Measurements from ENCODE around the gene CTNNA3. TPM values are rescaled to one million over a fixed set of nuclear protein-coding genes. Genes with fewer than 3 reads are reported as not detected.

Gene CTNNA3
- total RNA-seq, 1 donor from 2014 or later = not detected

DNA sequence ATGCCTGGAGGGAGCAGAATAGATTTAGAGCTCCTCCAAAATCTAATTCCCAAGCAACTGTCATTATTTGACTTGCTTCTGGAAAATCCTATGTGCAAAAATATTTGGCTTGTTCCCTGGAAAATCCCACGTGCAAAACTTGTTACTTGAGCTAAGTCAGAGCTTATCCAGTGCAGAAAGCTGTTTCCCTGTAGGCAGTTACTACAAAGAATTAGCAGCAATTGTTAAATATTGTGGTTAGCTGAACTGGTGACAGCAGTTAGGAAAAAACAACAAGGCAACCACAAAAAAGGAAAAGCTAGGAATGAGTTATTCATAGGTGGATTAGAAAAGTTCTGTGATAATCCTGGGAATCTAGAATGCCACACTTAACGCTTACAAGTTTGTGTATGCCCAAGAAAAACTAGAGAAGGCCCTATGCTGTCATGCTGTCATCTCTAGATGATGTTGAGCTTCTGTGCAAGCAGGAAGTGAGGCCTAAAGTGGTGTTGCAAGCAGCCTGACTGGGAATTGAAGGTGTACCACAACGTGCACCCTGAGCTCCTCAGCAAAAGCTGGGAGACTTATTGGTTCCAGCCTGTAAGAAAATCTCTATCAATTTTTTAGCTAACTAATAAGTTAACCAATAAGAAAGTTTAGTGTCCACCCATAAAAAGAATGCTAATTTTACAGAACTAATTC lies 1508.8 kb downstream of the CTNNA3 start:
- no peak for TF ChIP-seq CTCF (IDR thresholded peaks at IDR 0.05; ENCODE audit: insufficient read depth, low read length, severe bottlenecking)
- peak; percentile 62 for FAIRE-seq

GRCh38 chr10:66183028-66183427 lies 1513.0 kb downstream of the CTNNA3 start:
- FAIRE-seq (no peak), DNase-seq (ENCODE audit: low read depth) (no peak)
- no peaks in the 10 kb centered on the region for H3K36me3 ChIP-seq (ENCODE audit: control insufficient read depth, insufficient read depth, low read length)
- H3K4me3 ChIP-seq (ENCODE audit: low read depth, low read length) = no peak overlapping the region
- TF ChIP-seq CTCF (IDR thresholded peaks at IDR 0.05; ENCODE audit: insufficient read depth, low read length, severe bottlenecking) = no peak
- H3K27me3 ChIP-seq (ENCODE audit: control insufficient read depth, insufficient read depth, low read length) = no peaks in the 10 kb centered on the region

More for the DNA sequence above, 1508.8 kb downstream of the CTNNA3 start:
- H3K36me3 ChIP-seq (ENCODE audit: control insufficient read depth, insufficient read depth, low read length) = no peaks in the 10 kb centered on the region
- no peak overlapping the region for H3K4me3 ChIP-seq (ENCODE audit: low read depth, low read length)
- DNase-seq (ENCODE audit: low read depth) = no peak
- H3K27me3 ChIP-seq (ENCODE audit: control insufficient read depth, insufficient read depth, low read length) = no peaks in the 10 kb centered on the region

DNA sequence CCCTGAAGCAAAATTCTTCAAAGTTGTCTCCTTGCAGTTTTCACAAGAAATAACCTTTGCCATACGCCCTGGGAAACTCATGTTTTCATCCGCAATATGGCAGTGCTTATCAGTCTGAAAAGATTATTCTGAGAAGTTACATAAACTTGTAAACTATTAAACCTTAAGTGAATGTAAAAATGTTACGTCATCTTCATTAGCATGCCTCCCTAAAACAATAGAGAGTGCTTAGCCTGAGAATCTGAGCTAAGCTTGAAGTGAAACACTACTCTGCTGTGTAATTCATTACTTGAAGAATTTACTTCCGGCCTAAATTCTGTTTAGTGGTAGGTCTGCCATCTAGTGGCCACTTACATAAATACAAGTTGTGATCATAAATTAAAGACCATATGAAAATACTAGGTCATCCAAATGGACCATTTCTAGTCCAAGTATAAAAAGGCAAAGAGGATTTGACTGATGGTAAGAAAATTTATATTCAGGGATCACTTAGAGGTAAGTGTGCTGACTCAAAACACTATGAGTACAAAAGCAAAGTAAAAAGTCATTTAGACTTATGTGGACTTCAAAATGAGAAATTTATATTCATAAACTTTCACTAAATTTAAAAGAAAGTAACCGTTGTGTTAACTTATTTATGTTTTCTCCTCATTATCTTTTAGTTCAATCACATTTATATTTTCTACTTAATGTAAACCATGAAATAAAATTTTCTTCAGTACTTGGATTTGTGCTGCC lies 1515.2 kb downstream of the CTNNA3 start:
- TF ChIP-seq CTCF (IDR thresholded peaks at IDR 0.05; ENCODE audit: insufficient read depth, low read length, severe bottlenecking) = peak; percentile 32
- no peaks in the 10 kb centered on the region for H3K27me3 ChIP-seq (ENCODE audit: control insufficient read depth, insufficient read depth, low read length)
- H3K36me3 ChIP-seq (ENCODE audit: control insufficient read depth, insufficient read depth, low read length) = no peaks in the 10 kb centered on the region
- FAIRE-seq (no peak), DNase-seq (ENCODE audit: low read depth) (peak; percentile 61)
- no peak overlapping the region for H3K4me3 ChIP-seq (ENCODE audit: low read depth, low read length)

GRCh38 chr10:66180021-66180420 lies 1516.0 kb downstream of the CTNNA3 start:
- TF ChIP-seq CTCF (IDR thresholded peaks at IDR 0.05; ENCODE audit: insufficient read depth, low read length, severe bottlenecking) = no peak
- FAIRE-seq (no peak), DNase-seq (ENCODE audit: low read depth) (no peak)
- Histone ChIP-seq H3K4me3 (ENCODE audit: low read depth, low read length) (no peak overlapping the region), H3K36me3 (ENCODE audit: control insufficient read depth, insufficient read depth, low read length) (no peaks in the 10 kb centered on the region), H3K27me3 (ENCODE audit: control insufficient read depth, insufficient read depth, low read length) (no peaks in the 10 kb centered on the region)

- Histone ChIP-seq H3K4me3 (ENCODE audit: low read depth, low read length) (no peak overlapping the region), H3K36me3 (ENCODE audit: control insufficient read depth, insufficient read depth, low read length) (no peaks in the 10 kb centered on the region), H3K27me3 (ENCODE audit: control insufficient read depth, insufficient read depth, low read length) (no peaks in the 10 kb centered on the region)
- no peak for FAIRE-seq
- TF ChIP-seq CTCF (IDR thresholded peaks at IDR 0.05; ENCODE audit: insufficient read depth, low read length, severe bottlenecking) = no peak
- peak; percentile 35 for DNase-seq (ENCODE audit: low read depth)
Observed at GRCh38 chr10:66176772-66177171, 1519.2 kb downstream of the CTNNA3 start.
